CD14-positive monocyte (primary cell): ENCODE measurements around the gene KXD1. TPM values are rescaled to one million over a fixed set of nuclear protein-coding genes. Genes with fewer than 3 reads are reported as not detected.

ENCODE experiments used
- DNase-seq, 3 donors: peaks; one replicate each; pipeline ENCODE4 v3.0.0-alpha.2; 2011 to 2022
- H2AFZ ChIP-seq: 2 replicates; pipeline ENCODE4 v1.6.0; 2012; ENCODE audit warnings: mild to moderate bottlenecking, low read depth, low read length, inconsistent platforms; ENCODE audit not compliant: insufficient read depth, poor library complexity, severe bottlenecking
- H3K27ac ChIP-seq, 2 donors: 1 replicate in 1 of 2; 2 replicates in 1 of 2; pipeline ENCODE4 v1.5.1; 2012 to 2013; ENCODE audit warnings: low read length in 2 of 2, control low read depth in 1 of 2, inconsistent platforms in 1 of 2, low read depth in 1 of 2, mild to moderate bottlenecking in 1 of 2
- H3K27me3 ChIP-seq, 2 donors: one replicate each; pipeline versions ENCODE4 v1.6.0 to v1.6.1; 2011 to 2013; ENCODE audit warnings: low read length in 2 of 2; ENCODE audit not compliant: control insufficient read depth in 2 of 2, insufficient read depth in 2 of 2
- H3K36me3 ChIP-seq, 2 donors: replicated peaks in 1 of 2; 1 replicate in 1 of 2; 2 replicates in 1 of 2; pipeline versions ENCODE4 v1.5.1 to v1.6.1; 2012 to 2013; ENCODE audit warnings: low read length in 2 of 2, control low read depth in 1 of 2, inconsistent platforms in 1 of 2, mild to moderate bottlenecking in 1 of 2; ENCODE audit not compliant: insufficient read depth in 2 of 2, control insufficient read depth in 1 of 2
- H3K4me1 ChIP-seq, 2 donors: 1 replicate in 1 of 2; 2 replicates in 1 of 2; pipeline versions ENCODE4 v1.5.1 to v1.6.1; 2012 to 2013; ENCODE audit warnings: low read length in 2 of 2, control low read depth in 1 of 2, inconsistent platforms in 1 of 2, mild to moderate bottlenecking in 1 of 2, moderate library complexity in 1 of 2; ENCODE audit not compliant: insufficient read depth in 2 of 2, control insufficient read depth in 1 of 2
- H3K4me2 ChIP-seq: replicated peaks from 2 replicates; pipeline ENCODE3; 2012; ENCODE audit warnings: low read length, moderate library complexity, mild to moderate bottlenecking; ENCODE audit not compliant: poor library complexity, severe bottlenecking; ENCODE audit errors: extremely low read depth
- H3K4me3 ChIP-seq, 3 experiments: fragments of 200-600 bp in 1 of 3; sonication (generic) in 1 of 3; replicated peaks in 1 of 3; 1 replicate in 2 of 3; 2 replicates in 1 of 3; pipeline ENCODE4 v1.5.1; 2011 to 2013; ENCODE audit warnings: low read length in 3 of 3, mild to moderate bottlenecking in 3 of 3, control low read depth in 2 of 3, low read depth in 2 of 3, inconsistent platforms in 1 of 3, moderate library complexity in 1 of 3
- H3K79me2 ChIP-seq: 2 replicates; pipeline ENCODE4 v1.6.0; 2012; ENCODE audit warnings: mild to moderate bottlenecking, control low read depth, inconsistent platforms, low read length, moderate library complexity; ENCODE audit not compliant: insufficient read depth
- H3K9ac ChIP-seq: 2 replicates; pipeline ENCODE4 v1.6.0; 2017; ENCODE audit warnings: low read length, mild to moderate bottlenecking; ENCODE audit not compliant: insufficient read depth, poor library complexity, severe bottlenecking
- H3K9me3 ChIP-seq, 2 donors: replicated peaks in 1 of 2; 1 replicate in 1 of 2; 2 replicates in 1 of 2; pipeline versions ENCODE4 v1.5.1 to v1.6.1; 2012 to 2013; ENCODE audit warnings: low read length in 2 of 2, control low read depth in 1 of 2; ENCODE audit not compliant: control insufficient read depth in 1 of 2, insufficient read depth in 1 of 2
- H4K20me1 ChIP-seq: 2 replicates; pipeline ENCODE4 v1.6.0; 2012; ENCODE audit warnings: mild to moderate bottlenecking, low read length, control low read depth, moderate library complexity; ENCODE audit not compliant: insufficient read depth
- H3K27ac Mint-ChIP-seq, 7 donors: one replicate each; pipeline ENCODE4 v1.8.0; 2020; ENCODE audit warnings: mild to moderate bottlenecking in 7 of 7, mixed read lengths in 7 of 7, moderate library complexity in 6 of 7, inconsistent platforms in 2 of 7
- H3K27me3 Mint-ChIP-seq, 3 donors: one replicate each; pipeline ENCODE4 v1.8.0; 2021 to 2022; ENCODE audit warnings: low read depth in 3 of 3, mild to moderate bottlenecking in 3 of 3, mixed read lengths in 3 of 3, moderate library complexity in 3 of 3, inconsistent platforms in 1 of 3
- H3K36me3 Mint-ChIP-seq, 2 donors: one replicate each; pipeline ENCODE4 v1.8.0; 2020; ENCODE audit warnings: mixed read lengths in 2 of 2, inconsistent platforms in 1 of 2, mild to moderate bottlenecking in 1 of 2
- H3K4me1 Mint-ChIP-seq: one replicate; pipeline ENCODE4 v1.8.0; 2020; ENCODE audit warnings: mild to moderate bottlenecking, mixed read lengths
- H3K4me3 Mint-ChIP-seq, 2 donors: one replicate each; pipeline ENCODE4 v1.8.0; 2020; ENCODE audit warnings: mild to moderate bottlenecking in 2 of 2, mixed read lengths in 2 of 2, moderate library complexity in 1 of 2
- H3K9me3 Mint-ChIP-seq, 7 donors: one replicate each; pipeline ENCODE4 v1.8.0; 2020 to 2022; ENCODE audit warnings: mixed read lengths in 7 of 7, mild to moderate bottlenecking in 6 of 7, moderate library complexity in 6 of 7, inconsistent platforms in 2 of 7
- WGBS: methylation state at CpG from one replicate; pipeline ENCODE4 v1.1.5; 2013; ENCODE audit warnings: missing lambda C conversion rate; ENCODE audit not compliant: insufficient coverage; 5-methylcytosine and 5-hydroxymethylcytosine counted together
- intact Hi-C, 2 donors: fragments of 100-400 bp; cut with micrococcal nuclease; formaldehyde crosslinking; loops; one replicate each; pipeline versions ENCODE4 v1.15.0 to v1.15.1; 2023
- polyA plus RNA-seq, 3 donors: library from polyadenylated mRNA; depleted of rRNA in 1 of 3; unstranded in 2 of 3; stranded (reverse) in 1 of 3; fragments of 300-500 nt in 2 of 3; fragments of >200 nt in 1 of 3; fragmentation: Illumina TruSeq in 2 of 3; gene quantifications; 1 replicate in 2 of 3; 2 replicates in 1 of 3; pipeline ENCODE4 v1.2.3, GENCODE V29; 2012 to 2021
- TF ChIP-seq, protein P1 (sequence below): fragments of 200-600 bp; IDR thresholded peaks from one replicate; pipeline ENCODE4 v1.8.0; 2022; ENCODE audit warnings: antibody characterized with exemption, mild to moderate bottlenecking

Gene KXD1
- polyA plus RNA-seq, 3 donors: 74.4 to 194 (median 87.9) TPM

DNA sequence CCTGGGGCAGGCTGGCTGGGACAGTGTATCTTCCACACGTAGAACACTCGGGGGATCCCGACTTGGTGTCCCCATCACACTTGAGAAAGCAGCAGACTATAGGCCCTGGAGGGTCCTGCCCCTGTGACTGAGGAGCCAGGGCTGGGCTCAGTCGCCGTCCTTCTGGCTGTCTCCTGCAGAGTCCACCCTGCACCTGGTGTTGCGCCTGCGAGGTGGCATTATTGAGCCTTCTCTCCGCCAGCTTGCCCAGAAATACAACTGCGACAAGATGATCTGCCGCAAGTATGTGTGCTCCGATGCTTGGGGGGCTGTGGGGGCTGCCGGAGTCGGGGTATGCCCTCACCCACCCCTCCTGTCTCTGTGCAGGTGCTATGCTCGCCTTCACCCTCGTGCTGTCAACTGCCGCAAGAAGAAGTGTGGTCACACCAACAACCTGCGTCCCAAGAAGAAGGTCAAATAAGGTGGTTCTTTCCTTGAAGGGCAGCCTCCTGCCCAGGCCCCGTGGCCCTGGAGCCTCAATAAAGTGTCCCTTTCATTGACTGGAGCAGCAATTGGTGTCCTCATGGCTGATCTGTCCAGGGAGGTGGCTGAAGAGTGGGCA lies 17.1 kb downstream of the KXD1 start:
- Histone ChIP-seq H3K9me3 (no peaks in the 10 kb centered on the region), H3K4me2 (no peak overlapping the region), H3K27me3 (no peaks in the 10 kb centered on the region), H3K4me1 (peaks cover 16 to 22% of the 10 kb centered on the region in 2 donors), H4K20me1 (peaks cover 44% of the 10 kb centered on the region), H3K36me3 (peaks cover 43 to 59% of the 10 kb centered on the region in 2 donors), H3K27ac (no peak overlapping the region), H3K9ac (no peak overlapping the region), H2AFZ (no peak overlapping the region), H3K4me3 (no peak overlapping the region), H3K79me2 (peaks cover 28% of the 10 kb centered on the region)
- Mint-ChIP-seq H3K4me1 (peaks cover 19% of the 10 kb centered on the region), H3K27me3 (peaks cover 0 to 3% (median 0%) of the 10 kb centered on the region in 3 donors), H3K27ac (peak overlapping the region in 1 of 7 donors; percentile 66), H3K9me3 (no peaks in the 10 kb centered on the region), H3K4me3 (no peak overlapping the region), H3K36me3 (peaks cover 46 to 61% of the 10 kb centered on the region in 2 donors)
- 99% methylated on average over 16 of the region's 18 CpGs for WGBS
- no peak for DNase-seq
- TF ChIP-seq, protein P1, sequence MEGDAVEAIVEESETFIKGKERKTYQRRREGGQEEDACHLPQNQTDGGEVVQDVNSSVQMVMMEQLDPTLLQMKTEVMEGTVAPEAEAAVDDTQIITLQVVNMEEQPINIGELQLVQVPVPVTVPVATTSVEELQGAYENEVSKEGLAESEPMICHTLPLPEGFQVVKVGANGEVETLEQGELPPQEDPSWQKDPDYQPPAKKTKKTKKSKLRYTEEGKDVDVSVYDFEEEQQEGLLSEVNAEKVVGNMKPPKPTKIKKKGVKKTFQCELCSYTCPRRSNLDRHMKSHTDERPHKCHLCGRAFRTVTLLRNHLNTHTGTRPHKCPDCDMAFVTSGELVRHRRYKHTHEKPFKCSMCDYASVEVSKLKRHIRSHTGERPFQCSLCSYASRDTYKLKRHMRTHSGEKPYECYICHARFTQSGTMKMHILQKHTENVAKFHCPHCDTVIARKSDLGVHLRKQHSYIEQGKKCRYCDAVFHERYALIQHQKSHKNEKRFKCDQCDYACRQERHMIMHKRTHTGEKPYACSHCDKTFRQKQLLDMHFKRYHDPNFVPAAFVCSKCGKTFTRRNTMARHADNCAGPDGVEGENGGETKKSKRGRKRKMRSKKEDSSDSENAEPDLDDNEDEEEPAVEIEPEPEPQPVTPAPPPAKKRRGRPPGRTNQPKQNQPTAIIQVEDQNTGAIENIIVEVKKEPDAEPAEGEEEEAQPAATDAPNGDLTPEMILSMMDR: no peak
- intact Hi-C loops: loop anchor here in 1 of 2 donors (5.0 kb wide), 2 partner anchors 32 to 97 kb away; partner anchors contain the start of gene FKBP8

DNA sequence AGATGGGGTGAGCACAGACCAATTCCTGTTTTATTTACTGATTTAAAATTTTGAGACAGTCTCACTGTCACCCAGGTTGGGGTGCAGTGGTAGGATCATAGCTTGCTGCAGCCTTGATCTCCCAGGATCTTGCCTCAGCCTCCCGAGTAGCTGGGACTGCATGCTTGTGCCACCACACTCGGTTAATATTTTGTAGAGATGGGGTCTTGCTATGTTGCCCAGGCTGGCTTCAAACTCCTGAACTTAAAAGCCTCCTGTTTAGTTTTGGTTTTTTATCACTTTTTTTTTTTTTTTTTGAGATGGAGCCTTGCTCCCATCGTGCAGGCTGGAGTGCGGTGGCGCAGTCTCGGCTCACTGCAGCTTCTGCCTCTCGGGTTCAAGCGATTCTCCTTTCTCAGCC lies 18.7 kb downstream of the KXD1 start:
- no peak for DNase-seq
- Histone ChIP-seq H3K27me3 (no peaks in the 10 kb centered on the region), H3K4me1 (peaks cover 9 to 15% of the 10 kb centered on the region in 2 donors), H3K9ac (no peak overlapping the region), H4K20me1 (peaks cover 44% of the 10 kb centered on the region), H3K4me3 (no peak overlapping the region), H3K9me3 (no peaks in the 10 kb centered on the region), H3K4me2 (no peak overlapping the region), H3K36me3 (peaks cover 43 to 59% of the 10 kb centered on the region in 2 donors), H3K27ac (no peak overlapping the region), H3K79me2 (peaks cover 28% of the 10 kb centered on the region), H2AFZ (no peak overlapping the region)
- no peak overlapping the region for H3K4me3 Mint-ChIP-seq
- peaks cover 0 to 3% (median 0%) of the 10 kb centered on the region in 3 donors for H3K27me3 Mint-ChIP-seq
- intact Hi-C loops: loop anchor here in 1 of 2 donors (5.0 kb wide), 1 partner anchor 34 kb away; the partner anchor contains the start of gene FKBP8
- peak overlapping the region in 1 of 7 donors; percentile 41 for H3K27ac Mint-ChIP-seq
- WGBS: 98% methylated on average over 6 of the region's 8 CpGs
- peaks cover 46 to 58% of the 10 kb centered on the region in 2 donors for H3K36me3 Mint-ChIP-seq
- no peaks in the 10 kb centered on the region for H3K9me3 Mint-ChIP-seq
- TF ChIP-seq, protein P1: no peak
- H3K4me1 Mint-ChIP-seq: peaks cover 13% of the 10 kb centered on the region
